K562 (cell line): ENCODE results near the gene CEMIP2. TPM values are rescaled to one million over a fixed set of nuclear protein-coding genes. Genes with fewer than 3 reads are reported as not detected.

ENCODE experiments used
- CCNT2 ChIP-seq: IDR thresholded peaks from 2 replicates; pipeline ENCODE4 v1.6.1; 2011; ENCODE audit warnings: borderline replicate concordance, low read depth, mild to moderate bottlenecking, moderate library complexity, mixed read lengths, low read length; ENCODE audit not compliant: insufficient read length; ENCODE audit errors: extremely low read depth
- ERF ChIP-seq: fragments of 450-650 bp; formaldehyde crosslinking; IDR thresholded peaks from 2 replicates; pipeline ENCODE4 v1.4.0; 2020; ENCODE audit warnings: mild to moderate bottlenecking, mixed read lengths
- ETS2 ChIP-seq: IDR thresholded peaks from 2 replicates; pipeline ENCODE4 v1.6.1; 2016; ENCODE audit warnings: borderline replicate concordance, missing genetic modification characterization, mild to moderate bottlenecking, moderate library complexity, missing compliant biosample characterization; ENCODE audit not compliant: poor library complexity, severe bottlenecking
- HDGF ChIP-seq: fragments of 450-650 bp; IDR thresholded peaks from 2 replicates; pipeline ENCODE4 v1.6.1; 2016
- HIVEP1 ChIP-seq: fragments of 250-450 bp; sonication (Bioruptor Pico); IDR thresholded peaks from 2 replicates; pipeline ENCODE4 v1.4.0; 2020; ENCODE audit warnings: mild to moderate bottlenecking
- PHB ChIP-seq: fragments of 250-450 bp; sonication (Bioruptor Pico); IDR thresholded peaks from 2 replicates; pipeline ENCODE4 v1.5.0; 2021
- SMAD4 ChIP-seq: fragments of 250-450 bp; sonication (Bioruptor Pico); conservative IDR thresholded peaks from 2 replicates; pipeline ENCODE4 v1.8.0; 2021; ENCODE audit warnings: inconsistent platforms, mild to moderate bottlenecking, moderate library complexity
- TCF7L2 ChIP-seq: fragments of 150-350 bp; IDR thresholded peaks from 2 replicates; pipeline ENCODE4 v1.6.1; 2016; ENCODE audit warnings: low read depth, mild to moderate bottlenecking, low read length, moderate library complexity
- ZNF75A ChIP-seq: fragments of 450-650 bp; formaldehyde crosslinking; IDR thresholded peaks from 2 replicates; pipeline ENCODE4 v1.4.0; 2020; ENCODE audit warnings: mild to moderate bottlenecking
- polyA plus RNA-seq, 8 experiments: library from polyadenylated mRNA; depleted of rRNA in 4 of 8; stranded (reverse) in 5 of 8; unstranded in 3 of 8; fragments of >200 nt; fragmentation: Nextera tagmentation in 2 of 8; fragmentation: Illumina TruSeq in 1 of 8; extraction: Ambion mirVana in 2 of 8; extraction: Trizol in 1 of 8; gene quantifications; 2 replicates each; pipeline versions ENCODE4 v1.2.1 to v1.2.3, GENCODE V29; 2011 to 2014; ENCODE audit warnings: inconsistent platforms in 1 of 8, missing spikeins in 1 of 8
- total RNA-seq, 7 experiments: library from RNA; depleted of rRNA in 6 of 7; stranded (reverse); fragments of >200 nt in 6 of 7; fragmentation: Illumina TruSeq in 2 of 7; extraction: Trizol in 2 of 7; gene quantifications; 2 replicates each; pipeline versions ENCODE4 v1.2.1 to v1.2.3, GENCODE V29; 2011 to 2021; ENCODE audit warnings: low replicate concordance in 1 of 7
- TF ChIP-seq, protein P1 (sequence below): fragments of 250-450 bp; sonication (Bioruptor Pico); IDR thresholded peaks from 2 replicates; pipeline ENCODE4 v1.8.0; 2021; ENCODE audit warnings: mild to moderate bottlenecking, moderate library complexity
- TF ChIP-seq, protein P2 (sequence below): sonication (generic); formaldehyde crosslinking; IDR thresholded peaks from 2 replicates; pipeline ENCODE4 v1.8.1; 2023; ENCODE audit warnings: missing genetic modification reagents, mild to moderate bottlenecking, borderline replicate concordance
- TF ChIP-seq, protein P3 (sequence below): sonication (generic); formaldehyde crosslinking; IDR thresholded peaks from 2 replicates; pipeline ENCODE4 v1.8.1; 2023; ENCODE audit warnings: mild to moderate bottlenecking, missing genetic modification reagents
- TF ChIP-seq, protein P4 (sequence below): sonication (generic); formaldehyde crosslinking; IDR thresholded peaks from 2 replicates; pipeline ENCODE4 v1.9.0; 2022; ENCODE audit warnings: mild to moderate bottlenecking, missing genetic modification reagents
- TF ChIP-seq, protein P5 (sequence below): fragments of 450-650 bp; formaldehyde crosslinking; IDR thresholded peaks from 2 replicates; pipeline ENCODE4 v1.4.0; 2022; ENCODE audit warnings: missing genetic modification characterization
- TF ChIP-seq, protein P6 (sequence below), 2 experiments: IDR thresholded peaks; 2 replicates each; pipeline ENCODE4 v1.6.1; 2012; ENCODE audit warnings: improper control_type of control experiment in 2 of 2, low read depth in 2 of 2, low read length in 2 of 2, borderline replicate concordance in 1 of 2

Gene CEMIP2
- total and polyA plus RNA-seq, 9 of the 15 experiments (the other 6 are each of a cell fraction or from before 2014, with no cell fraction given), result 5.4 to 29.9 (median 14.2) TPM

DNA sequence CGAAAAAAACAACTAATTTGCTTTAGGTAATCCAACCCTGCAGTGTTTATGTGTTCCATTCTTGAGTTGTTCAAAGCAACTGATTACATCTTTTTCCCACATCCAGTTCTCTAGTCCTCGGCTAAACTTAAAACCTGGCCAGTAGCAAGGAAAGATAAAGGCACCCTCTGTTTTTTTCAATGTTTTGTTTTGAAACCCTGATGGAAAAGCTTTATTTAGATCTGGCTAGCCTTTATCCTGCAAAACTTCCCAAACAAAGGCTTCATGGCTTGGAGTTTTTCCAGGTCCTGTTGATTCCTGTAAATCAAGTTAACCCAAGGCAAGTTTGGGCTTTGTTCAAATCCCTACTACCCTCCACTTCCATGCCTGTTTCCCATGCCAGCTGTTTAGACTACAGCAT is 105.1 kb downstream of the CEMIP2 start (continued):
- TF ChIP-seq, protein P1, sequence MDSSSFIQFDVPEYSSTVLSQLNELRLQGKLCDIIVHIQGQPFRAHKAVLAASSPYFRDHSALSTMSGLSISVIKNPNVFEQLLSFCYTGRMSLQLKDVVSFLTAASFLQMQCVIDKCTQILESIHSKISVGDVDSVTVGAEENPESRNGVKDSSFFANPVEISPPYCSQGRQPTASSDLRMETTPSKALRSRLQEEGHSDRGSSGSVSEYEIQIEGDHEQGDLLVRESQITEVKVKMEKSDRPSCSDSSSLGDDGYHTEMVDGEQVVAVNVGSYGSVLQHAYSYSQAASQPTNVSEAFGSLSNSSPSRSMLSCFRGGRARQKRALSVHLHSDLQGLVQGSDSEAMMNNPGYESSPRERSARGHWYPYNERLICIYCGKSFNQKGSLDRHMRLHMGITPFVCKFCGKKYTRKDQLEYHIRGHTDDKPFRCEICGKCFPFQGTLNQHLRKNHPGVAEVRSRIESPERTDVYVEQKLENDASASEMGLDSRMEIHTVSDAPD (CRISPR knock-in tag), result no peak
- TF ChIP-seq ERF (CRISPR knock-in tag), result no peak
- TF ChIP-seq ETS2 (tag), result no peak
- TF ChIP-seq, protein P2, sequence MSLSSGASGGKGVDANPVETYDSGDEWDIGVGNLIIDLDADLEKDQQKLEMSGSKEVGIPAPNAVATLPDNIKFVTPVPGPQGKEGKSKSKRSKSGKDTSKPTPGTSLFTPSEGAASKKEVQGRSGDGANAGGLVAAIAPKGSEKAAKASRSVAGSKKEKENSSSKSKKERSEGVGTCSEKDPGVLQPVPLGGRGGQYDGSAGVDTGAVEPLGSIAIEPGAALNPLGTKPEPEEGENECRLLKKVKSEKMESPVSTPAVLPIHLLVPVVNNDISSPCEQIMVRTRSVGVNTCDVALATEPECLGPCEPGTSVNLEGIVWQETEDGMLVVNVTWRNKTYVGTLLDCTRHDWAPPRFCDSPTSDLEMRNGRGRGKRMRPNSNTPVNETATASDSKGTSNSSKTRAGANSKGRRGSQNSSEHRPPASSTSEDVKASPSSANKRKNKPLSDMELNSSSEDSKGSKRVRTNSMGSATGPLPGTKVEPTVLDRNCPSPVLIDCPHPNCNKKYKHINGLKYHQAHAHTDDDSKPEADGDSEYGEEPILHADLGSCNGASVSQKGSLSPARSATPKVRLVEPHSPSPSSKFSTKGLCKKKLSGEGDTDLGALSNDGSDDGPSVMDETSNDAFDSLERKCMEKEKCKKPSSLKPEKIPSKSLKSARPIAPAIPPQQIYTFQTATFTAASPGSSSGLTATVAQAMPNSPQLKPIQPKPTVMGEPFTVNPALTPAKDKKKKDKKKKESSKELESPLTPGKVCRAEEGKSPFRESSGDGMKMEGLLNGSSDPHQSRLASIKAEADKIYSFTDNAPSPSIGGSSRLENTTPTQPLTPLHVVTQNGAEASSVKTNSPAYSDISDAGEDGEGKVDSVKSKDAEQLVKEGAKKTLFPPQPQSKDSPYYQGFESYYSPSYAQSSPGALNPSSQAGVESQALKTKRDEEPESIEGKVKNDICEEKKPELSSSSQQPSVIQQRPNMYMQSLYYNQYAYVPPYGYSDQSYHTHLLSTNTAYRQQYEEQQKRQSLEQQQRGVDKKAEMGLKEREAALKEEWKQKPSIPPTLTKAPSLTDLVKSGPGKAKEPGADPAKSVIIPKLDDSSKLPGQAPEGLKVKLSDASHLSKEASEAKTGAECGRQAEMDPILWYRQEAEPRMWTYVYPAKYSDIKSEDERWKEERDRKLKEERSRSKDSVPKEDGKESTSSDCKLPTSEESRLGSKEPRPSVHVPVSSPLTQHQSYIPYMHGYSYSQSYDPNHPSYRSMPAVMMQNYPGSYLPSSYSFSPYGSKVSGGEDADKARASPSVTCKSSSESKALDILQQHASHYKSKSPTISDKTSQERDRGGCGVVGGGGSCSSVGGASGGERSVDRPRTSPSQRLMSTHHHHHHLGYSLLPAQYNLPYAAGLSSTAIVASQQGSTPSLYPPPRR, result no peak
- no peak for TF ChIP-seq HIVEP1
- 0 out of 2 replicates have a peak, but pooled peaks have one; percentile 26 for TF ChIP-seq ZNF75A (CRISPR knock-in tag)
- no peak for TF ChIP-seq TCF7L2
- TF ChIP-seq, protein P3, sequence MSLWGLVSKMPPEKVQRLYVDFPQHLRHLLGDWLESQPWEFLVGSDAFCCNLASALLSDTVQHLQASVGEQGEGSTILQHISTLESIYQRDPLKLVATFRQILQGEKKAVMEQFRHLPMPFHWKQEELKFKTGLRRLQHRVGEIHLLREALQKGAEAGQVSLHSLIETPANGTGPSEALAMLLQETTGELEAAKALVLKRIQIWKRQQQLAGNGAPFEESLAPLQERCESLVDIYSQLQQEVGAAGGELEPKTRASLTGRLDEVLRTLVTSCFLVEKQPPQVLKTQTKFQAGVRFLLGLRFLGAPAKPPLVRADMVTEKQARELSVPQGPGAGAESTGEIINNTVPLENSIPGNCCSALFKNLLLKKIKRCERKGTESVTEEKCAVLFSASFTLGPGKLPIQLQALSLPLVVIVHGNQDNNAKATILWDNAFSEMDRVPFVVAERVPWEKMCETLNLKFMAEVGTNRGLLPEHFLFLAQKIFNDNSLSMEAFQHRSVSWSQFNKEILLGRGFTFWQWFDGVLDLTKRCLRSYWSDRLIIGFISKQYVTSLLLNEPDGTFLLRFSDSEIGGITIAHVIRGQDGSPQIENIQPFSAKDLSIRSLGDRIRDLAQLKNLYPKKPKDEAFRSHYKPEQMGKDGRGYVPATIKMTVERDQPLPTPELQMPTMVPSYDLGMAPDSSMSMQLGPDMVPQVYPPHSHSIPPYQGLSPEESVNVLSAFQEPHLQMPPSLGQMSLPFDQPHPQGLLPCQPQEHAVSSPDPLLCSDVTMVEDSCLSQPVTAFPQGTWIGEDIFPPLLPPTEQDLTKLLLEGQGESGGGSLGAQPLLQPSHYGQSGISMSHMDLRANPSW (CRISPR knock-in tag), result no peak
- TF ChIP-seq SMAD4 (CRISPR knock-in tag), result no peak
- TF ChIP-seq, protein P4, sequence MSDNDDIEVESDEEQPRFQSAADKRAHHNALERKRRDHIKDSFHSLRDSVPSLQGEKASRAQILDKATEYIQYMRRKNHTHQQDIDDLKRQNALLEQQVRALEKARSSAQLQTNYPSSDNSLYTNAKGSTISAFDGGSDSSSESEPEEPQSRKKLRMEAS, result no peak
- TF ChIP-seq PHB, result no peak
- no peak for TF ChIP-seq CCNT2
- no peak for TF ChIP-seq HDGF
- TF ChIP-seq, protein P5, sequence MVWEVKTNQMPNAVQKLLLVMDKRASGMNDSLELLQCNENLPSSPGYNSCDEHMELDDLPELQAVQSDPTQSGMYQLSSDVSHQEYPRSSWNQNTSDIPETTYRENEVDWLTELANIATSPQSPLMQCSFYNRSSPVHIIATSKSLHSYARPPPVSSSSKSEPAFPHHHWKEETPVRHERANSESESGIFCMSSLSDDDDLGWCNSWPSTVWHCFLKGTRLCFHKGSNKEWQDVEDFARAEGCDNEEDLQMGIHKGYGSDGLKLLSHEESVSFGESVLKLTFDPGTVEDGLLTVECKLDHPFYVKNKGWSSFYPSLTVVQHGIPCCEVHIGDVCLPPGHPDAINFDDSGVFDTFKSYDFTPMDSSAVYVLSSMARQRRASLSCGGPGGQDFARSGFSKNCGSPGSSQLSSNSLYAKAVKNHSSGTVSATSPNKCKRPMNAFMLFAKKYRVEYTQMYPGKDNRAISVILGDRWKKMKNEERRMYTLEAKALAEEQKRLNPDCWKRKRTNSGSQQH (CRISPR knock-in tag), result no peak
- TF ChIP-seq, protein P6, sequence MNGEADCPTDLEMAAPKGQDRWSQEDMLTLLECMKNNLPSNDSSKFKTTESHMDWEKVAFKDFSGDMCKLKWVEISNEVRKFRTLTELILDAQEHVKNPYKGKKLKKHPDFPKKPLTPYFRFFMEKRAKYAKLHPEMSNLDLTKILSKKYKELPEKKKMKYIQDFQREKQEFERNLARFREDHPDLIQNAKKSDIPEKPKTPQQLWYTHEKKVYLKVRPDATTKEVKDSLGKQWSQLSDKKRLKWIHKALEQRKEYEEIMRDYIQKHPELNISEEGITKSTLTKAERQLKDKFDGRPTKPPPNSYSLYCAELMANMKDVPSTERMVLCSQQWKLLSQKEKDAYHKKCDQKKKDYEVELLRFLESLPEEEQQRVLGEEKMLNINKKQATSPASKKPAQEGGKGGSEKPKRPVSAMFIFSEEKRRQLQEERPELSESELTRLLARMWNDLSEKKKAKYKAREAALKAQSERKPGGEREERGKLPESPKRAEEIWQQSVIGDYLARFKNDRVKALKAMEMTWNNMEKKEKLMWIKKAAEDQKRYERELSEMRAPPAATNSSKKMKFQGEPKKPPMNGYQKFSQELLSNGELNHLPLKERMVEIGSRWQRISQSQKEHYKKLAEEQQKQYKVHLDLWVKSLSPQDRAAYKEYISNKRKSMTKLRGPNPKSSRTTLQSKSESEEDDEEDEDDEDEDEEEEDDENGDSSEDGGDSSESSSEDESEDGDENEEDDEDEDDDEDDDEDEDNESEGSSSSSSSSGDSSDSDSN (IDR thresholded peaks at IDR 0.05; ENCODE audit: borderline replicate concordance in 1 of 2, low read depth in 2 of 2, low read length in 2 of 2), result no peak
